Hepatocyte (in vitro differentiated cells): Measurements from ENCODE around the gene CNTNAP2. TPM values are rescaled to one million over a fixed set of nuclear protein-coding genes. Genes with fewer than 3 reads are reported as not detected.

Experiments used
- DNase-seq: peaks from one replicate; pipeline ENCODE4 v3.0.0-alpha.2; 2016; ENCODE audit warnings: low spot score
- H2AFZ ChIP-seq: fragments of 200-600 bp; sonication (generic); 2 replicates; pipeline ENCODE4 v1.6.0; 2016; ENCODE audit warnings: antibody characterized with exemption, mild to moderate bottlenecking
- H3K27ac ChIP-seq: fragments of 200-600 bp; sonication (generic); 2 replicates; pipeline ENCODE4 v1.5.1; 2016; ENCODE audit warnings: mild to moderate bottlenecking
- H3K27me3 ChIP-seq: fragments of 200-600 bp; sonication (generic); 2 replicates; pipeline ENCODE4 v1.6.1; 2016
- H3K36me3 ChIP-seq: fragments of 200-600 bp; sonication (generic); replicated peaks from 2 replicates; pipeline ENCODE4 v1.5.1; 2016; ENCODE audit warnings: low read depth; ENCODE audit not compliant: insufficient read depth
- H3K4me1 ChIP-seq: fragments of 200-600 bp; sonication (generic); 2 replicates; pipeline ENCODE4 v1.5.1; 2016; ENCODE audit warnings: mild to moderate bottlenecking, moderate library complexity; ENCODE audit not compliant: insufficient read depth
- H3K4me2 ChIP-seq: fragments of 200-600 bp; sonication (generic); 2 replicates; pipeline ENCODE4 v1.6.0; 2016
- H3K4me3 ChIP-seq: fragments of 200-600 bp; sonication (generic); 2 replicates; pipeline ENCODE4 v1.5.1; 2016; ENCODE audit warnings: mild to moderate bottlenecking
- H3K79me2 ChIP-seq: fragments of 200-600 bp; sonication (generic); 2 replicates; pipeline ENCODE4 v1.6.0; 2017; ENCODE audit warnings: mild to moderate bottlenecking
- H3K9me2 ChIP-seq: fragments of 200-600 bp; sonication (generic); replicated peaks from 2 replicates; pipeline ENCODE4 v1.6.0; 2017; ENCODE audit warnings: mild to moderate bottlenecking; ENCODE audit not compliant: insufficient read depth
- H3K9me3 ChIP-seq: fragments of 200-600 bp; sonication (generic); 2 replicates; pipeline ENCODE4 v1.5.1; 2016; ENCODE audit warnings: low read depth, mild to moderate bottlenecking
- H4K20me1 ChIP-seq: fragments of 200-600 bp; sonication (generic); 2 replicates; pipeline ENCODE4 v1.6.0; 2016; ENCODE audit warnings: mild to moderate bottlenecking; ENCODE audit not compliant: insufficient read depth, poor library complexity, severe bottlenecking
- EZH2 ChIP-seq: fragments of 200-600 bp; sonication (generic); IDR thresholded peaks from 2 replicates; pipeline ENCODE4 v1.6.1; 2016; ENCODE audit warnings: antibody characterized with exemption, mild to moderate bottlenecking, borderline replicate concordance
- EZH2phosphoT487 ChIP-seq: fragments of 200-600 bp; sonication (generic); IDR thresholded peaks from one replicate; pipeline ENCODE4 v1.6.1; 2018; ENCODE audit warnings: antibody characterized with exemption, mild to moderate bottlenecking, low read depth, moderate library complexity; ENCODE audit not compliant: unreplicated experiment, severe bottlenecking
- WGBS: methylation state at CpG from one replicate; pipeline ENCODE4 v1.1.6; 2016; ENCODE audit warnings: low lambda C conversion rate; ENCODE audit errors: missing lambda C conversion rate; 5-methylcytosine and 5-hydroxymethylcytosine counted together
- polyA plus RNA-seq: library from polyadenylated mRNA; unstranded; fragments of >200 nt; fragmentation: Nextera tagmentation; extraction: Ambion mirVana; gene quantifications from 2 replicates; pipeline ENCODE4 v1.2.1, GENCODE V29; 2016
- total RNA-seq: library from RNA; depleted of rRNA; stranded (reverse); fragments of >200 nt; gene quantifications from 2 replicates; pipeline ENCODE4 v1.2.3, GENCODE V29; 2014
- TF ChIP-seq, protein P1 (sequence below): fragments of 200-600 bp; sonication (generic); IDR thresholded peaks from 2 replicates; pipeline ENCODE4 v1.5.1; 2016; ENCODE audit warnings: antibody characterized with exemption, mild to moderate bottlenecking; ENCODE audit not compliant: poor library complexity

Gene CNTNAP2
- total and polyA plus RNA-seq, 2 experiments from 2014 or later = 7.5 to 14.7 TPM

DNA sequence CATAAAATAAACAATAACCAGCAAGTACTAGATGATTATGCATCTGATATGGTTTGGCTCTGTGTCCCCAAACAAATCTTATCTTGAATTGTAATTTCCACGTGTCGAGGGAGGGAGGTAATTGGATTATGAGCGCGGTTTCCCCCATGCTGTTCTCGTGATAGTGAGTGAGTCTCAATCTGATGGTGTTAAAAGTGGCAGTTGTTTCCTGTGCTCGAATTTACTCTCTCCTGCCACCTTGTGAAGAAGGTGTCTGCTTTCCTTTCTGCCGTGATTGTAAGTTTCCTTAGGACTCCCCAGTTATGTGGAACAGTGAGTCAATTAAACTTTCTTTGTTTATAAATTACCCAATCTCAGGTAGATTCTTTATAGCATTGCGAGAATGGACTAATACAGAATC is 15.1 kb downstream of the CNTNAP2 start:
- Histone ChIP-seq H3K79me2 (no peaks in the 10 kb centered on the region), H3K36me3 (no peaks in the 10 kb centered on the region), H4K20me1 (no peaks in the 10 kb centered on the region), H3K27ac (no peak overlapping the region), H2AFZ (no peak overlapping the region), H3K9me2 (no peaks in the 10 kb centered on the region), H3K4me3 (no peak overlapping the region), H3K4me2 (no peak overlapping the region), H3K9me3 (no peaks in the 10 kb centered on the region), H3K27me3 (no peaks in the 10 kb centered on the region), H3K4me1 (no peaks in the 10 kb centered on the region)
- no peak for DNase-seq
- TF ChIP-seq, protein P1, sequence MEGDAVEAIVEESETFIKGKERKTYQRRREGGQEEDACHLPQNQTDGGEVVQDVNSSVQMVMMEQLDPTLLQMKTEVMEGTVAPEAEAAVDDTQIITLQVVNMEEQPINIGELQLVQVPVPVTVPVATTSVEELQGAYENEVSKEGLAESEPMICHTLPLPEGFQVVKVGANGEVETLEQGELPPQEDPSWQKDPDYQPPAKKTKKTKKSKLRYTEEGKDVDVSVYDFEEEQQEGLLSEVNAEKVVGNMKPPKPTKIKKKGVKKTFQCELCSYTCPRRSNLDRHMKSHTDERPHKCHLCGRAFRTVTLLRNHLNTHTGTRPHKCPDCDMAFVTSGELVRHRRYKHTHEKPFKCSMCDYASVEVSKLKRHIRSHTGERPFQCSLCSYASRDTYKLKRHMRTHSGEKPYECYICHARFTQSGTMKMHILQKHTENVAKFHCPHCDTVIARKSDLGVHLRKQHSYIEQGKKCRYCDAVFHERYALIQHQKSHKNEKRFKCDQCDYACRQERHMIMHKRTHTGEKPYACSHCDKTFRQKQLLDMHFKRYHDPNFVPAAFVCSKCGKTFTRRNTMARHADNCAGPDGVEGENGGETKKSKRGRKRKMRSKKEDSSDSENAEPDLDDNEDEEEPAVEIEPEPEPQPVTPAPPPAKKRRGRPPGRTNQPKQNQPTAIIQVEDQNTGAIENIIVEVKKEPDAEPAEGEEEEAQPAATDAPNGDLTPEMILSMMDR = no peak
- no peak for TF ChIP-seq EZH2
- TF ChIP-seq EZH2phosphoT487 = no peak
- WGBS = 51% methylated on average over 8 of the region's 8 CpGs

DNA sequence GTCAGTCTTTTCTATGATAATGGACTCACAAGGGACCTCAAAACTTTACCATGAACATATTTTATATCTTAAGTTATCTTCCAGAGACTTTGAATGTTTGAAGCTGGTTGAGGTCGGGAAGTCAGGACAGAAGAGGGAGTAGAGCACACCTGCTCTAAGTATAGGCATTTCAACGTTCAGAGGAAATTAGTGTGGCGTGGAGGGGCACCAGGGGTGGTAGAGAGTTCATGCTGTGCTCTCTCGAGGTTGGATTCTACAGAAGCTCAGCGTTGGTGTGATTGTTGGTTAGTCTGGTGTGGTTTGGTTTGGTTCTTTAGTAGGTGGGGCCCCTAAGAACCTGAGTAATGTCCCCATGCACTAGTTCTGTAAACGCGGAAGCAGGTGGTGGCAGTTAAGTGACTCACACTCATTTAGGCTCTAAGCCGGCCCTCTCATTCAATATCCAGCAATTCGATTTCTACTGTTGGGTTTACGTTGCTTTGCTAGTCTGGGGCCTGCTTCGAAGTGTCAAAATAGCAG is 19.8 kb downstream of the CNTNAP2 start:
- DNase-seq = no peak
- 81% methylated on average over 11 of the region's 11 CpGs for WGBS
- Histone ChIP-seq H3K9me2 (no peaks in the 10 kb centered on the region), H2AFZ (no peak overlapping the region), H3K27me3 (no peaks in the 10 kb centered on the region), H3K4me2 (no peak overlapping the region), H3K79me2 (no peaks in the 10 kb centered on the region), H3K4me3 (no peak overlapping the region), H4K20me1 (no peaks in the 10 kb centered on the region), H3K4me1 (no peaks in the 10 kb centered on the region), H3K27ac (no peak overlapping the region), H3K36me3 (no peaks in the 10 kb centered on the region), H3K9me3 (no peaks in the 10 kb centered on the region)
- TF ChIP-seq EZH2 = no peak
- TF ChIP-seq EZH2phosphoT487 = no peak
- TF ChIP-seq, protein P1 = no peak

DNA sequence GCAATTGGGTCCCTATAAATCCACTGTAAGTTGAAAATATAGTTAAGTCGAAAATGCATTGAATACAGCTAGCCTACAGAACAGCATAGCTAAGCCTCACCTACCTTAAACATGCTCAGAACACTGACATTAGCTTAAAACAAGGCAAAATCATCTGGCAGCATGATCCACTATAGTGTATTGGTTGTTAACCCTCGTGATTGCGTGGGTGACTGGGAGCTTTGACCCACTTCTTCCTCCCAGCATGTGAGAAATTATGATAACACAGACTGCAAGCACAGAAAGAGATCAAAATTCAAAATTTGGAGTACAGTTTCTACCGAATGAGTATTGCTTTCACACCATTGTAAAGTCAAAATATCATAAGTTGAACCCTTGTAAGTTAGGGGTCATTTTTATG is 22.3 kb downstream of the CNTNAP2 start:
- H3K9me2 ChIP-seq = no peaks in the 10 kb centered on the region
- no peaks in the 10 kb centered on the region for H3K27me3 ChIP-seq
- H3K36me3 ChIP-seq = no peaks in the 10 kb centered on the region
- no peak for DNase-seq
- H3K9me3 ChIP-seq = no peaks in the 10 kb centered on the region
- TF ChIP-seq, protein P1 = no peak
- TF ChIP-seq EZH2phosphoT487 (no peak), EZH2 (no peak)
- no peak overlapping the region for H3K4me2 ChIP-seq
- WGBS = 79% methylated on average over 4 of the region's 4 CpGs
- no peak overlapping the region for H2AFZ ChIP-seq
- no peak overlapping the region for H3K4me3 ChIP-seq
- no peaks in the 10 kb centered on the region for H3K4me1 ChIP-seq
- no peak overlapping the region for H3K27ac ChIP-seq
- H4K20me1 ChIP-seq = no peaks in the 10 kb centered on the region
- H3K79me2 ChIP-seq = no peaks in the 10 kb centered on the region
